ENCODE data around the gene EIF2D.
A peak's percentile ranks its signal among the peaks of the same experiment; 100 is the strongest.

Gene EIF2D

DNA sequence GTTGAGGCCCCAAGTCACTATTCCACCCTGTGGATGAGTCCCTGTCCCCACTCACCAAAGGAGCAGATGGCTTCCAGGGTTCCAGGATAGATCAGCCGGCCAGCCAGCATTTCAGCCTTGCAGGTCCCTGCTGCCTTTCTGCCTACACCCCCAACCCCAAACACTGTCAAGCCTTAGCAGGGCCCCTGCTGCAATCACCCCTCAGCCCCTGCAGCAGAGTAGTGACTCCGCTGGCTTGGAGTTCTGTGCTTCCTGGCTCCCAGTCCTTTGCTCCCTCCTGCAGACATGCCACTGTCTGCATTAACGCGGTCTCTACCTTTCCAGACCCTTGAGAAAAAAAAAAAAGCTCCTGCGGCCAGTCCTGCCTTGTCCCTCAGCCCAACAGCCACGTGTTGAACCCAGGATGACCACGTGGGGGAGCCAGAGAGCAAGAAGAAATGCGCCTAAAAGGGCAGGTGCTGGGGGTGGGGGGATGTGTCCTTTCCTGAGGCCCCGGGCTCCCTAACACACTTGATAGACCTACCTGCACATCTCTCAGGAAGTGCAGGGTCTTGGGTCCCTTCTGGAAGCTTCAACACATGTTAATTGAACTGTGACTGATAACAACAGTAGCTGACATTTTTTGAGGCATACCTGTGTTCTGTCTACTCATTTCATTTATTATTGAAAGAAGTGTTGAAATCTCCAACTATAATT lies 67.6 kb downstream of the EIF2D start:
- DNase-seq, result peak; percentile 62
